ENCODE measurements around the gene PTDSS2. TPM values are rescaled to one million over a fixed set of nuclear protein-coding genes. Genes with fewer than 3 reads are reported as not detected.

The PTDSS2 gene
- total and polyA plus RNA-seq, 8 donors: 11.3 to 44.7 (median 15.7) TPM

DNA sequence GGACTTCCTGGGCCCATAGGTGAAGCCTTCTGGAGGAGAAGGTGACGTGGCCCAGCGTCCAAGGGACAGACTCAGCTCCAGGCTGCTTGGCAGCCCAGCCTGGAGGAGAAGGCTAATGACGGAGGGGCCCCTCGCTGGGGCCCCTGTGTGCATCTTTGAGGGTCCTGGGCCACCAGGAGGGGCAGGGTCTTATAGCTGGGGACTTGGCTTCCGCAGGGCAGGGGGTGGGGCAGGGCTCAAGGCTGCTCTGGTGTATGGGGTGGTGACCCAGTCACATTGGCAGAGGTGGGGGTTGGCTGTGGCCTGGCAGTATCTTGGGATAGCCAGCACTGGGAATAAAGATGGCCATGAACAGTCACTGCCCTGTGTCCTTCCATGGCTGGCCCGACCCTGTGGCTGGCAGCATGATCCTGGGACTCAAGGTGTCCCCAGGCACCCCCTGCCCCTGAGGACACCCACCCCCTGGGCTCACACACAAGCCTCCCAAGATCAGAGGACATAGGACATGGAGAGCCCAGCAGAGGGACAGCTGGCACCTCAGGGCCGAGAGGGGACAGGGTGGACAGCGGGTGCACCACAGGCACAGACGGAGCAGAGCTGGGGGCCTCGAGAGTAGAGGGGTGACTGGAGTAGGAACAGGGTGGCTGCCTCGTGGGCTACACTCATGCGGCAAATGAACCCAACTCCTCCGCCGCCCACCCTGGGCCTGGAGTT is 45.4 kb upstream of the PTDSS2 start:
- intact Hi-C loops (cut with DNase I): no loop called here
- H3K36me3 ChIP-seq: peaks cover 0 to 14% (median 12%) of the 10 kb centered on the region in 3 donors
- TF ChIP-seq, protein P1, sequence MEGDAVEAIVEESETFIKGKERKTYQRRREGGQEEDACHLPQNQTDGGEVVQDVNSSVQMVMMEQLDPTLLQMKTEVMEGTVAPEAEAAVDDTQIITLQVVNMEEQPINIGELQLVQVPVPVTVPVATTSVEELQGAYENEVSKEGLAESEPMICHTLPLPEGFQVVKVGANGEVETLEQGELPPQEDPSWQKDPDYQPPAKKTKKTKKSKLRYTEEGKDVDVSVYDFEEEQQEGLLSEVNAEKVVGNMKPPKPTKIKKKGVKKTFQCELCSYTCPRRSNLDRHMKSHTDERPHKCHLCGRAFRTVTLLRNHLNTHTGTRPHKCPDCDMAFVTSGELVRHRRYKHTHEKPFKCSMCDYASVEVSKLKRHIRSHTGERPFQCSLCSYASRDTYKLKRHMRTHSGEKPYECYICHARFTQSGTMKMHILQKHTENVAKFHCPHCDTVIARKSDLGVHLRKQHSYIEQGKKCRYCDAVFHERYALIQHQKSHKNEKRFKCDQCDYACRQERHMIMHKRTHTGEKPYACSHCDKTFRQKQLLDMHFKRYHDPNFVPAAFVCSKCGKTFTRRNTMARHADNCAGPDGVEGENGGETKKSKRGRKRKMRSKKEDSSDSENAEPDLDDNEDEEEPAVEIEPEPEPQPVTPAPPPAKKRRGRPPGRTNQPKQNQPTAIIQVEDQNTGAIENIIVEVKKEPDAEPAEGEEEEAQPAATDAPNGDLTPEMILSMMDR (IDR thresholded peaks at IDR 0.05): no peak
- H3K9me3 ChIP-seq: no peaks in the 10 kb centered on the region
- H3K27ac ChIP-seq: no peak overlapping the region
- H3K27me3 ChIP-seq: no peaks in the 10 kb centered on the region
- WGBS, 2 donors: 91 to 93% methylated on average over 14 of the region's 14 CpGs
- H3K4me1 ChIP-seq: peaks cover 0 to 3% (median 0%) of the 10 kb centered on the region in 3 donors
- FAIRE-seq (no peak), DNase-seq (peak in 3 of 6 donors; percentile 35 to 72 (median 55)), ATAC-seq (no peak)
- no peak overlapping the region for H3K4me3 ChIP-seq

DNA sequence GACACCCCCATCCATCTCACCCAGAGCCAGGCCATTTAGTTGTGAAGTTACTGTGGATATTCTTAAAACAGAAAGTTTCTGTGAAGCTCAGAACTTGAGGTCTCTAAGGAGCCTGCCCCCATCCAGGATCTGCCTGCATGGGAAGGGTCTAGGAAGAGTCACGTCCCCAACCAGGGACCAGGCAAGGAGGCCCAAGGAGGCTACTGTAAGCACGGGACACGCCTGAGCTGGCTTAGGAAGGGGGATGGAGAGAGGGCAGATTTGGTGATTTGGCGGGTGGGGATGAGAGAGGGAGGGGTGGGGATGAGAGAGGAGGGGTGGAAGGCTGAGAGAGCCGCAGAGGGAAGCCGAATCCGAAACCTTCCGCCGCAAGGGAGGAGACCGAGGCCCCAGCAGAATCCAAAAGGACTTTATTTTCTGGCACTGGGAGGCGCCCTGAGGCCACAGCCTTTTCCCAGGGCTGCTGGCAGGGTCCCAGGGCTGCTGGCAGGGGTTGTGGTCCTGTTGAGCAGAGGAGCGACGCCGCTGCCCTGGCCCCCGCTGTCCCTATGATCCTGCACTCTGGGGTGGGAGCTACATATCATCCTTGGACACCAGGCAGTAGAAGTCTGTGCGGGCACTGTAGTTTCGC is 44.6 kb upstream of the PTDSS2 start:
- ATAC-seq (no peak), DNase-seq (peak in 3 of 6 donors; percentile 62 to 78 (median 65)), FAIRE-seq (no peak)
- TF ChIP-seq, protein P1 (IDR thresholded peaks at IDR 0.05): no peak
- 71 to 79% methylated on average over 16 to 17 of the region's 17 CpGs for WGBS, 2 donors
- Histone ChIP-seq H3K27ac (no peak overlapping the region), H3K9me3 (no peaks in the 10 kb centered on the region), H3K4me3 (no peak overlapping the region), H3K27me3 (no peaks in the 10 kb centered on the region), H3K4me1 (peaks cover 0 to 3% (median 0%) of the 10 kb centered on the region in 3 donors), H3K36me3 (peaks cover 0 to 9% (median 7%) of the 10 kb centered on the region in 3 donors)
- intact Hi-C loops (cut with DNase I): no loop called here

DNA sequence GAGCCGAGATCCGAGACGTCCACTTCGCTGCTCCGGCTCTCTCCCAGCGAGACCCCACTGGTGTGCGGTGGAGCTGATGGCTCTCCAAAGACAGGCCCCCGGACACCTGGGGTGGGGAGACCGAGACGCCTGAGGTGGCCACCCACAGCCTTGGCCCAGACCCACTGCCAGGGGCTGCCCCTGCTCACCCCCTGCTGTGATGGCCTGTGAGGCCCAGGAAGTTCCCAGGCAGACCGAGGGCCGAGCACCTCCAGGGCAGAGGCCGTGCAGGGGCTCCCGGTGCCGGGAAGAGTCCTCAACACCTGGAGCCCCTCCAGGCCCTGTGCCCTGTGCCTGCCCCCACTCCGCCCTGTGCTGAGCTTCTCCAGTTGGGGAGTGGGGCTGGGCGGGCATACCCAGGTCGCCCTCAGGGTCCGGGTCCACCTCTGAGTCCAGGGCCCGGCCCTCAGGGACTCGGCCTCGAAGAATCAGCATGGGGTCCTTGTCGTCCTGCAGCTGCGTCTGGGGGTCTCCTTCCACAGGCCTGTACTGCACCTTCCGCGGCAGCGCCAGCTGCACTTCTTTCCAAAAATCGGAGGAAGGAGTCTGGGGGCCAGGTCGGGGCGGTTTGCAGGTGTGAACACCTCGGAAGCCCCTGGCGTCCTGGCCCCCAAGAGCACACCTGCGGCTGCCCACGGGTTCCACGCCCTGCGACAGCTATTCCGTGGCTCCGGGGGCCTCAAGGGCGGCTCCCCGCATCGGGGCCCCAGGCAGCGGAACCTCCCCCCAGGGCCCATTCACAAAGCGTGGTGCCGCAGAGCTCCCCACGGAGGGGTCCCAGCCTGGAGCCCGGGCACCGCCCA is 43.9 kb upstream of the PTDSS2 start:
- ATAC-seq: peak in 3 of 4 donors; percentile 4 to 14 (median 8)
- TF ChIP-seq, protein P1 (IDR thresholded peaks at IDR 0.05): no peak
- Histone ChIP-seq H3K36me3 (peaks cover 0 to 9% (median 7%) of the 10 kb centered on the region in 3 donors), H3K4me3 (peak overlapping the region; percentile 14 to 56 (median 34)), H3K27ac (peak overlapping the region; percentile 42 to 70 (median 65)), H3K27me3 (no peaks in the 10 kb centered on the region), H3K4me1 (peaks cover 0 to 3% (median 0%) of the 10 kb centered on the region in 3 donors), H3K9me3 (no peaks in the 10 kb centered on the region)
- peak in 3 of 6 donors; percentile 31 to 90 (median 61) for DNase-seq
- no peak for FAIRE-seq
- WGBS, 2 donors: 70 to 82% methylated on average over 47 of the region's 47 CpGs
- intact Hi-C loops (cut with DNase I): no loop called here

DNA sequence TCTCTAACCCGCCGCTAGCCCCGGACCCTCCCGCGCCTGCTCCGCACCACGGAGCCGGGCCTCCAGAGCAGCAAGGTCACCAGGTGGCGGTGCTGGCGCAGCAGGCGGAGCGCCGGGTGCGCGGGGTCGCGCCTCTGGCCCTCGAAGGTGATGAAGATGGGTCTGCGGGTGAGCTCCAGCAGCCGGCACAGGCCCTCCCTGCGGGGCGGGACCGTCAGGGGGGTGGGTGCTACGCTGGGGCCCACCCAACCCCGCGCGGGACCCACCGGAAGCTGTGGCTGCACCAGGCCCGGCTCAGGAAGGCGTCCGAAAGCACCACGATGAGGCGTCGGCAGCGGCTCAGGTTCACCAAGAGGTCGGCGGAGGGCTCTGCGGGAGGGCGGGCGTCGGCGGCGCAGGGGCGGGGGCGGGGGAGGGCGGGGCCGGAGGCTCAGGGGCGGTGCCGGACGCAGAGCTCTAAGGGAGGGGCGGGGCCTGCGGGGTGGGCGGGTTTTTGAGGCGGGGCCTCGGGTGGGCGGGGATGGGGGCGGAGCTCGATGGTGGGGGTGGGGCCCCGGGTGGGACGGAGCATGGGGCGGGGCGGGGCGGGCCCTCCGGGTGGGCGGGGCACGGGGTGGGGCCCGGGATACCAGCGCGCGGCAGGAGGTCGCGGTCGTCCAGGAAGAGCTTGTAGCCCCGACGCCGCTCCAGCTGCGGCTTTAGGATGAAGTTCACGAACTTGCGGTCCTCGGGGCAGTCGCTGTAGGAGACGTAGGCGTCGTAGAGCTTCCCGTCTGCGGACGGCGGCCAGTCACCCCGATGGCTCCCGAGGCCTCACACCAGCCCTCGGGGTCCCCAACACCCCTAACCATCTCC is 43.1 kb upstream of the PTDSS2 start:
- intact Hi-C loops (cut with DNase I): no loop called here
- Histone ChIP-seq H3K36me3 (peaks cover 0 to 9% (median 7%) of the 10 kb centered on the region in 3 donors), H3K4me1 (peaks cover 0 to 3% (median 0%) of the 10 kb centered on the region in 3 donors), H3K4me3 (peak overlapping the region; percentile 14 to 56 (median 34)), H3K9me3 (no peaks in the 10 kb centered on the region), H3K27ac (peak overlapping the region; percentile 42 to 70 (median 65)), H3K27me3 (no peaks in the 10 kb centered on the region)
- 18 to 28% methylated on average over 56 to 88 of the region's 91 CpGs for WGBS, 2 donors
- peak; percentile 54 to 76 (median 64) for ATAC-seq
- DNase-seq: peak in 5 of 6 donors; percentile 70 to 80 (median 78)
- TF ChIP-seq, protein P1 (IDR thresholded peaks at IDR 0.05): no peak
- no peak for FAIRE-seq
